Measurements from ENCODE around the gene TOP1. TPM values are rescaled to one million over a fixed set of nuclear protein-coding genes. Genes with fewer than 3 reads are reported as not detected.

The TOP1 gene
- total RNA-seq, 1 donor from 2014 or later = 21.3 TPM

DNA sequence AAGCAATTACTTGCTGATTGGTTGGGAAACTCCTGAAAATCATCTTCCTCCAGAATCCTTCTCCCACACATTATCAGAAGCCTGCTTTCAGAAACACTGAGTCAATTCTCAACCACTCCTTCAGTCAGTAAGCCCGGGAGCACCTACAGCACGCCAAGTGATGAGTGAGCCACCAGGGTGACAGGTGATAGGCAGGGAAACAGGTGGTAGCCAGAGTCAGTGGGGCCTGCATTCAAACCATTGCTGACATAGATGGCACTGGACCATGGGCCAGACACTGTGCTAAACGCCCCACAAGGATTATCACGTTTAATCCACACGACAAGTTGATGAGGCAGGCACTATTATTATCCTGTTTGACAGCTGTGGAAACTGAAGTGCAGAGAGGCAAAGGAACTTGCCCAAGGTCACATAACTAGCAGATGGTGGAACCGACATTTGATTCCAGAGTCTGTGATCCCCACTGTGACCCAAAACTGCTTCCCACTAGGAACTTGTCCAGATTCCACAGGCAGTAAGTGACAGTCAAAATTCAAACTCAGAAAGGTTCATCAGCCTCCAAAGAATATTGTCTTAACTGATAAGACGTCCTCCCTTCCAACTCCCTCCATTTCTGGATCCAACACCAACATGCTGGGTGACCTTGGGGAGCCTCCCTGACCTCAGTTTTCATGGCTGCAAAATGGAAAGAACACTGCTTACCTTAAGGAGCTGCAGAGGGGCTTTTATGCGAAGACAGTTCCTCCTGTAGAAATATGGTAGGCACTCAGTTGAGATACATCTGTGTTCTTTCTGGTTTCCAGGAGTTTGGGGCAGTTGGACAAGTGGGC is 23.9 kb upstream of the TOP1 start:
- DNase-seq = peak; percentile 57

DNA sequence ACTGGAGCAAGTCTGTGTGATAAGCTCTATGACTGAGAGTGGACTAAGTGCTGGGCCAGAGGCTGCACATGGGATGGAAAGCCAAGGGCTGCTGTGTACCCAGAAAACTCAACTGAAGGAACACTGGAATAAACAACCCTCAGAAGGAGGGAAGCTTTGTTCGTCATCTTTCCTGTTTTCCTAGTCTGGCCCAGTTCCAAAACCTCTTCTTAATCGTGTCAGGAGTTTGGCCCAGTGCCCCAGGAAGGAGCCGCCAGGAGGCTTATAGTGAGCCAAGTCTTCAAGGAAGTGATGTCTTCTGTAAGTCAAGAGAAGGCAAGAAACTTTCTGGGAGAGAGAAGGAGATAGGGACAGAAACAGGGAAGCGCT is 23.3 kb upstream of the TOP1 start:
- peak; percentile 97 for DNase-seq

DNA sequence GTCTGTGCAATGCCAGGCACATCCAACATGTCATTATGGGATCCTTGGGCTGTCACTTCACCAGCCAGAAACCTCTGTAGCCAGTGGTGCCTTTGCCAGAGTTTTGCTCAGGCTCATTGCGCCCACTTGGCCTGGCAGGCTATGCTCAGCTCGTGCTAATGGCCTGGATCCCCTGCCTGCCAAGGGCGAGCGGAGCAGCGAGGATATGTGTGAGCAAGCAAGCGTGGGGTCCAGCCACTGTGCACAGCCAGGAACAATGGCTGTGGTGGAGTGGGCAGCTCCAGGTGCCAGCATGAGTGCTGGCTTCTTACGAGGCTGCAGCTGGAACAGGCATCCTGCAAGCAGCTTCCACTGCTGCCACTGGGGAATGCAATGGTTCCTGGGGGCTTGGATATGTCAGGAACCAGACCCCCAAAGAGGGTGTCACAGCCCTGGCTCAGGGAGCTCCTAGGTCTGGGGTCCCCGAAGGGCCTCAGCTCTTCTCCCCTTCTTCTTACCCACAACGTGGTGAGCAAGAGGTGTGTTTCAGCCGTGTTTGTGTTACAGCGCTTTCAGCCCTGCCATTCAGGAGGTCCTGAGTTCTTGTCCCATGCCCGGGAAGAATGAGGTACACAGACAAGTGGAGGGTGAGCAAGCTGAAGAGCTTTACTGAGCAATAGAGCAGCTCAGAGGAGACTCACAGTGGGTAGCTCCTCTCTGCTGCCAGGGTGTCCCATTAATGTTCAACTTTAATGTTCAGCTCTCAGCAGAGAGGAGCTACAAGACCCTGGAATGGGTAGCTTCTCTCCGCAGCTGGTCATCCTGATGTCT is 22.3 kb upstream of the TOP1 start:
- peak; percentile 24 for DNase-seq

DNA sequence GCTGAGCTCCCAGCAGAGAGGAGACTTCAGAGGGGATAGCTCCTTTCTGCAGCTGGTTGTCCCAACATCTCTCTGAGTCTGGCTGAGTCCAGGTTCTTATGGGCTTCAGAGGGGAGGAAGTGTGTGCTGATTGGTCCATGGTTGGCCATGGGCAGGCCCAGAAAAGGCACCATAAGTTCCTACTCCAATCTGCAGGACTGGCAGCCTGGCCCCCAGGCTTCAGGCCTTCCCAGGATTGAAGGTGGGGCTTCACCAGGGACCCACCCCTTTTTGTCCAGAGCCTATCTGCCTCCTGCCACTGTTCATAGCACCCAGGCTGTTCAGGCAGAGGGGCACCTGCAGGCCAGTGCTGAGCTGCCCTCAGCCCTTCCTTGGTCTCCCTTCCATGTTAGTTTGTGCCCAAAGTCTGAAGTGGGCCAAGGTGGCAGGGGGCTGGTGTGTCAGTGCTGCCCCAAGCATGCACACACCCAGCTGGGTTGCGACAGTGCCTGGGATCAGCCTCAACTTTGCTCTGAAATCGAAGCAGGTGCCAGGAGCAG is 21.6 kb upstream of the TOP1 start:
- no peak for DNase-seq

DNA sequence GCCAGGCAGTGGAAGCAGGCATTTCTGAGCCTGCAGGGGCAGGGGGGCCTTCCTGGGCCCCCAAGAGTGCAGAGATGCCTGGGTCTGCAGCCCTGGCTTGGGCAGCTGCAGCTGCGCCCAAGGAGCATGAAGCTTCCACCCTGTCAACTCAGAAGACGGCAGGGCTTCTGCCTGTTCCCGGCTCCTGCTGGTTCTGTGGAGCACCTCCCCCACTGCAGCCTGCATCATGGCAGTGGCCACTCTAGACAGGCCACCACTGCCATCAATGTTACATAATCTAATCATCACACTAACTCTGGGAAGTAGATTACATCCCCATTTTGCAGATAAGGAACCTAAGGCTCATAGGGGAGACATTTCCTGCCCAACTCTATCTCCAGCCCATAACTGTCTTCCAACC is 21.1 kb upstream of the TOP1 start:
- no peak for DNase-seq

DNA sequence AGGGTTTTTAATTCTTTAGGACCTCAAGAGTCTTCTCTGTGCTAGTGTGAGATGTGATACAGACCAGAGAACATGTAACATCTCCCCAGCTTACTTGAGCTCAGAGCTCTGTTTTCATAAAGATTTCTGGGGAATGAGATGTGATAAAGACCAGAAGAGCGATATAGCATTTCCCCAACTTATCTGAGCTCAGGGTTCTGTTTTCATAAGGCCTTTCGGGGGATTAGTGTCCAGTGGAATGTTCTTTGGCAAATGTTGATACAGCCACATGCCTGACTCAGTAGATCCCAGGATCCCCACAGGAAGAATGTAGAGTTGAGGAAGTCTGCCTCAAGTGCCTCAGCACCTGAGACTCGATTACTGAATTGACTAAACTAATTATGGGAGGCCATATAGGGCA is 18.7 kb upstream of the TOP1 start:
- peak; percentile 31 for DNase-seq

DNA sequence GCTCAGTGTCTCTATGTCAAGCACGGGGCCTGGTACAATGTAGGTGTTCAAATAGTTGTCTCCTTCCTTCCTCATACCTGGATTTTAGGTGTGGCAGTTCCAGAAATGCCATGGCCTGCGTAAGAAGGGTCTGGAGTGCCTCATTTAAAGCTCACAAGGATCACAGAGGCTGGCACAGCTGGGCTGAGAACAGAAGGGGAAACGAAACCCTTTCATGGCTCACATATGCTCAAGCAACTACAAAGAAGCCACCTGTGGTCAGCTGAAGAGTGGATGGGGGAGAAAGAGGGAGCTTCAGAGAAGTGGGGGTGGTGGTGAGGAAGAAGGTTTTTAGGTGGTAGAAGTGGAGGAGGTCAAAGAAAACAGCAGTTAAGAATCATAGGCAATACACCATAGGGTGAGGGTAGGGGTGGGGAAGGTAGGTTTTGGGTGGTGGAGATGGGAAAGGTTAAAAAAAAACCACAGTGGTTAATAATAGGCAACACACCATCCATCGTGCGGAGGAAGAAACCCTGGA is 17.0 kb upstream of the TOP1 start:
- no peak for DNase-seq

DNA sequence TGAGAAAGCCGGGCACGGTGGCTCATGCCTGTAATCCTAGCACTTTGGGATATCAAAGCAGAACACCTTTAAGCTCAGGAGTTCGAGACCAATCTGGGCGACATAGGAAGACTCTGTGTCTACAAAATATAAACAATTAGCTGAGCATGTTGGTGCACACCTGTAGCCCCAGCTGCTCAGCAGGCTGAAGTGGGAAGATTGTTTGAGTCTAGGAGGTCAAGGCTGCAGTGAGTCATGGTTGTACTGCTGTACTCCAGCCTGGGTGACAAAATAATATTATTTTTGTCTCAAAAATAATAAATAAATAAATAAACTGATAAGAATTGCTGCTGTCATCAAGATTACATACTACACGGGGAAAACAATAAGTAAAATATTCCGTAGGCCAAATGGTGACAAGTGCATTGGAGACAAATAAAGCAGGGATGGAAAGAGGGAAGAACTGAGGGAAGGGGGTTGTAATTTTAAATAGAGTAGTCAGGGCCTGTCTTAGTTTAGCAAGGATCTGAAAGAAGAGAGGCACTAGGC is 14.0 kb upstream of the TOP1 start:
- peak; percentile 34 for DNase-seq

DNA sequence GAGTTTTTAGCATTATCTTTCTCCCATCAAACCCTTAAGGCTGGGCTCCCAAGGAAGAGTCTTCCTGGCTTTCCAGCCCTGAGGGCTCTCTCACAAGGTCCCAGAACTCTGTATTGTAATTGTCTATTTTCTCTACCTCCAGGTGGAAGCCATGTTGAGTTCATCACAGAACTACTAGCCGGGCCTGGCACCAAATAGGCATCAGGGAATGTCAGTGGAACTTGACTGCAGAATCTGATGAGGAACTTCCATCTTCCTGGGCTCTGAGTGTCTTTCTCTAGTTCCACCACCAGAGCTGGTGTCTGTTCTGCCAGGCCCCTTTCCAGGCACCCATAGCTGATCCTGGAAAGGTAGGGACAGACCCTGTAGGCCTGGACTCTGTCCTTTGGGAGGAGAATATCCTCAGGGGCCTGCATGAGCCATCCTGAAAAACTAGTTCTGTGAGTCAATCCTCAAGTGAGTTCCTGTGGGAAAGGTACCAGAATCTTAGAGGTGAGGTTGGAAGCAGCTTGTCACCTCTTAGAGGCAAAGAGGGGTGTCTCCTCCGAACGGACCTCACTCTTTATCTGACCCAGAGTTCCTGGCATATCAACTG is 11.1 kb upstream of the TOP1 start:
- DNase-seq = no peak

DNA sequence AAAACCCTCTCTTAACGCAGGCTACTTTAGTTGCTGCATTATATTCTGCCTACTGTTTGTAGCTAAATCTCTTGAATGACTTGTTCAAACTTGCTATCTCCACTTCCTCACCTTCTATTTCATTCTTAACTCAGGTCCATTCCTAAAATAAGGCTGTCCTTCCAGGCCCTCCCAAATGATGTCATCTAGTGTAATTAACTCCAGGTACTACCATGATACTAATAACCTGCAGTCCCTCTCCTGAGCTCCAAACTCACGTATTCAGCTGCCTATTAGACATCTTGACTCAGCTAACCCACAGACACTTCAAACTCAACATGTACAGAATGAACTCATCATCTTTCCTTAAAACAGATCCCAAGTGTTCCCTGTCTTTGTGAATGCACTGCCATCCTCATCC is 10.5 kb upstream of the TOP1 start:
- DNase-seq = no peak

DNA sequence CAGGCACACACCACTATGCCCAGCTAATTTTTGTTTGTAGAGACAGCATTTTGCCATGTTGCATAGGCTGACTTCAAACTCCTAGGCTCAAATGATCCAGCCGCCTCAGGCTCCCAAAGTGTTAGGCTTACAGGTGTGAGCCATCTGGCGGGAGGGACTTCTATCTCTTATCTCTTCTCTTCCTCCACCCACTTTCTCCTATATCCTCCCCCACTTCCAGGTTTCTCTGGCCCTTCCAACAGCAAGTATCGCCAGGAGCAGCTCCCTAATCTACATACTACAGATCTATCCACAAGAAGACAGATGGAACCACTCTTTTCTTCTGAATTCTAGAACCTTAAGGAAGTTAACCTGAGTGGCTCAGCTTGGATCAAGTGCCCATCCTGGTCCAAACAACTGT is 5.1 kb upstream of the TOP1 start:
- no peak for DNase-seq

DNA sequence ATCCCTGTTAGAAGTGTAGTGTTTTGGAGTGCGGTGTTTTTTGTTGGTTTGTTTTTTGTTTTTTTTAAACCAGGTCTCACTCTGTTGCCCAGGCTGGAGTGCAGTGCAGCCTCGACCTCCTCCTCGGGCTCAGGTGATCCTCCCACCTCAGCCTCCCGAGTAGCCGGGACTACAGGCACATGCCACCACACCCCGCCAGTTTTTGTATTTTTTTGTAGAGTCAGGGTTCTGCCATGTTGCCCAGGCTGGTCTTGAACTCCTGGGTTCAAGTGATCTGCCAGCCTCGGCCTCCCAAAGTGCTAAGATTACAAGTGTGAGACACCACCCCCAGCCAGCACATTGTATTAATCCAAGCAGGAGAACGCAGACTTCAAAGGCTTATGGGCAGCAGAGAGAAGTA is 1.3 kb upstream of the TOP1 start:
- DNase-seq = no peak

DNA sequence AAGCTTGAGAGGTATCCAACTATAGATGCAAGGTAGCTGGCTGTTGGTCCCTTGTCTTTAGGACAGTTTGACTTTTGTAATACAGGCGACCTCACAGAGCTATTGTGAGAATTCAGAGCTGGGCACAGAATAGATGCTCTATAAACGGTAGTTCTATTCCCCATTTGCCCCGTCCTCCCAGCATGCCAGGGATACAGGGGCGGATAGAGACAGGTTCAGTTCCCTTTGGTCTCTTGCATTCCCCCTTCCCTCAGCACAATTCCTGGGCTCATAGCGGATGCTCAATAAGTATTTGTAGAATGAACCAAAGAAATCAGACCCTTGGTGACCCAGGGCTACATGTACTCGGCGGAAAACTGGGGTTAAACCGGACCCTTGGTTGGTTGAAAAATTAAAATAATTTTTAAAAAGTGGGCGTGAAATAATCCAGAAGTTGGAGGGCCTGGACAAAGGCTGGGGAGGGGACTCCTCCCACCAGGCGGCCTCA is 707 bp upstream of the TOP1 start:
- no peak for DNase-seq

DNA sequence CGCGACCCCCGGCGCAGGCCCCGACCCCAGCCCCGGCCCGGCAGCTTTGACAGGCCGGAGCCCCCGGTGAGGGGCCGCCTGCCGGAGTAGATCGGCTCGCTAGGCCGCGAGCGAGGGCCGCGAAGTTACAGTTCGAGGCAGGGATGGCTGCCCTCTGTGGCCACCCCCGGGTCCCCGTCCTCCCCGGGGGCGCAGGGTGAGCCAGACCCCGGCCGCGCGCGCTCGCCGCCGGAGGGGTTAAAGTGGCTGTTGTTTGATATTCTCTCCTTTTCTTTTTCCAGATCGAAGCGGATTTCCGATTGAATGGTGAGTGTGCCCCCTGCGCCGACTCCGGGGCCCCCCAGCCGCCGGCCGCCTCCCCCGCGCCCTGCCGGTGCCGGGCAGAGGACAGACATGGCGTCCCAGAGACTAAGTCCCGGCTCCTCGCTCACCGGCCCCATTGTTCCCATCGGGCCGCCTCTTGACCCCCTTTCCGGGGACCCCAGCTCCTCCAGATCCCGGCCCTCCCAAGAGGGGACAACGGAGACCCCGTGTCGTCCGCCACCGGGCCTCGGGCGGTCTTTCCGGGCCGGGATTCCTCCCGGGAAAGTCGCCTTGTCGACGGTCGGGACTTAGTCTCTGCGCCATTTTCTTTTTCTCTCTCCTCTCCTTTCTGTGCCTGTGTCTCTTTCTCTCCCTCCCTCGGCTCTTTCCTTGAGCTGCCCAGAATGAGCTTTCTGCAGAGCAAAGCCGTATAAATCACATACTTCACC is 704 bp downstream of the TOP1 start:
- DNase-seq = peak; percentile 40

DNA sequence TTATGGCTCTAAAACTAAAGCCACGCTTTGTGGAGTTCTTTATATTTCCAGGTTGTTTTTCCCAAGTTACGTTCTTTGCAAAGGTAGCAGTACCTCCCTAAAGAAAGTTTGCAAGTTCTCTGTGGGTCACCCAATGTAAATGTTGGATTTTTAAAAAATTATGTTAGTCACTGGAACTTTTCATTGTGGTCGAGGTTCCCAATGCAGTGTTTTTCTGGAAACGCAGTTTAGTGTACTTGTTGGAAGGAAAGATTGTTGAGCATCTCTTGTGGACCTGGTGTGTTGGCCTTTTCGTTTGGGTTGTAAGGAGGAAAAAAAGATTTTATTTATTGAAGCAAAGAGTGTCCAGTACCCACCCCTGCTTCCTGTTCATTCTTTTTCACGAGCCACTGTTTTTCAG is 1.4 kb downstream of the TOP1 start:
- peak; percentile 25 for DNase-seq

DNA sequence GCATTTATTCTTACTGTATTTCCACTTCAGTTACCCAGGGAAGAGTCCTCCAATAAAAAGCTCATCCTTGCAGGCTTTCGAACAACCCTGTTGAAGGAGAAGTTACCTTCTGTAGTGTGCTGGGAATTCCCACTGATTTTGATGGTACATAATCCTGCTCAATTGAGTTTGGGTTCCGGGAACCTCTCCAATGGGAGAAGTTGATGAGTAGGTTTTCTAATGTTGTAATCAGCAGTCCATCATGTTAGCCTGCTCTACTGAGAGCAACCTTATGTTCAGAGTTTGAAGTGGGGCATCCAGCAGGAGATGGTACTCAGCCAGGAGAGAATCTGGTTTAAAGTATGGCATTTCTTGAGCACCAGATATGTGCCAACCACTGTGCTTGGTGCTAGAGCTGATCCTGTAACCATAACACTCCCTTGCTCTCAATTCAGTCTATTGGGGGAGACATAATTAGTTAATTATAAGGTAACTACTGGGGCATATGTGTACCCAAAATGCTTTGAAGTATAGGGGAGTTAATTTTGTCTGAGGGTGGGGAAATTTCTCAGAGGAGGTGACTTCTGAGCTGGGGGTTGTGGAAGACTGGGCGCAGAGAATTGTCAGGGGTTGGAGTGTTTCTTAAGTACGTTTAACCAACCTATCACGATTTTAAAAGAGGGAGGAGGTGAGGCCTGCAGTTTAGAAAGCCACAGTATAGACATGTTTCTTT is 2.1 kb downstream of the TOP1 start:
- peak; percentile 23 for DNase-seq

DNA sequence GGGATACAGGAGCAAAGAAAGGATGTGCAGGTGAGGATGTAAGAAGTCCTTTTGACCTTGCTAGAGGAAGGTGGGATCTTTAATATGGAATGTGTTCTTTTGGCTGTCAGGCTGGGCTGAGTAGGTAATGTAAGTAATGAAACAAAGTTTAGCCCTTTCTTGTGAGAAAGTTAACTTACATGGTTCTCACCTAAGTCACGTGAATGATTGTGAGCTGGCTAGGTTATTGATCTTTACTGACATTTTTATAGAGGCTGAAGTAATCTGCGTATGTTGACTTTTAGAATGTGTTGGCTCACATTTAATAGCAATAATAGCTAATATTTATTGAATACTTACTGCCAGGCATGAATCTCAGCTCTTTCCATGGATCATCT is 2.6 kb downstream of the TOP1 start:
- no peak for DNase-seq

DNA sequence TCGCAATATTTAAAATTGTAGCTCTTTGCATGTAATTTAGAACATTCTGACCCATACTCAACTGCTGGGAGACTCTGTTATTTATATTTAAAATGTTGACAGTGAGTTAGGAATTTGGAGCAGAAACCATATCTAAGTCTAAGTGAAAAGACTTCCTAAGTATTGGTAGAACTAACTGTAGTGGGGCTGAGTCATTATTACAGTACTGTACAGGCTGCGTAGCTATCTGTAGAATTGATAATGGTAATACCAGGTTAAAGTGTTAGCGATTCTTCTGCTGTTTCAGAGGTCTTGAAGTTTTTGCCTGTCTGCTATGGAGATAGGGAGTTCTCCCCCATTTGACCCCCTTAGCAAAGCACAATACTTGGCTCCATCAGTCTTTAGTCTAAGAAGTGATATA is 3.6 kb downstream of the TOP1 start:
- no peak for DNase-seq

DNA sequence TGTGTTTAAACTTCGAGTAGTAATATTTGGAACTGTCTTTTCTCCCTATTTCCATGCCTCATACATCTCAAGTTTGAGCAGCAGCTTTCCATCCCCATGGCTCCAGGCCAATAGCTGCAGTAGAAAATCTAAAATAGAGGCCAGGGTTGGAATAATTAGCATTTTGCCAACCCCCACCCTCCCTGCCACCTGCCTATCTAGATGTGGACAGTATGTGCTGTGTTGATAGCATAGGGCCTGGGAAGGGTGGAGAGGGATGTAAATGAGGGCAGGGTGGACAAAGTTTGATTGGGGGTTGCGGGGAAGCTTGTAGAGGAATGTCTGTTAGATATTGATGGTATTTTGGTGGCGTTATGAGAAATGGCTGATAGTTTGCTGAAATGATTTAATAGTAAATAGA is 5.6 kb downstream of the TOP1 start:
- no peak for DNase-seq

DNA sequence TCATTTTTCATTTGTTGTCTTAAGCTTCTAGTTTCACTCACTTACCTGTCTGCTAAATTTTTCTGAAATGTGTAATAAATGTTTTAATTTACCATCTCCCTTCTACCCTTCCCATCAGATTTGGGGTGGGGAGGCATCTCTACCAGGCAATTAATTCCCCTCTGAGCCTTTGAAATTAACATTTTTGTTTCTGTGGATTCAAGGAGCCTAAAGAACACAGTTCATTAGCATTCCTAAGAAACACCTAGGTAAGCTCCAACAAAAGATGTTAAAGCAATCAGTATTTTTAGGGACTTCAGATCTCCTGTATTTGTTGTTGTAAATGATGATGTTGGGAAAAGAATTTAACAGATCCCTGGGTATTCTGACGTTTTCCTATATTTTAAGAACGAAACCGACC is 6.6 kb downstream of the TOP1 start:
- DNase-seq = no peak

DNA sequence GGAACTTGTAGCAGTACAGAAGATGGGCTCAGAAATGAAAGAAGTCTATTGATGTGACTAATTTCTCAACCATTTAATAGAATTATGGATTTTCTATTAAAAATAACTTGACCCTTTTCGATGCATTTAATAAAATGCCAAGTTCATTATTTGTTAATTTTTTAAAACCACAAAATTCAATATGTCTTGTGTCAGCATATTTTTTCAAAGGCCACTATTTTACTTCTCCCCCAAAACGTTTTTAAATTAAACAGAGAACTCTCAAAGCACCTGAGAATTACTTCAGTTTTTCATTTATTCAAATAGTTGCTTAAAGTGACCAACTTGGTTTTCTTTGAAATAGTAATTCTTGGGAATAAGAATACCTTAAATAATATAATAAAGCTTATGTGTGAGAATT is 8.6 kb downstream of the TOP1 start:
- DNase-seq = no peak

All from dermis blood vessel endothelial cell (primary cell).